Uterus (tissue), 4 donors: ENCODE results near the gene MED13L. TPM values are rescaled to one million over a fixed set of nuclear protein-coding genes. Genes with fewer than 3 reads are reported as not detected.

Experiments used
- DNase-seq, 2 donors: peaks; one replicate each; pipeline ENCODE4 v3.0.0-alpha.2; 2019 to 2020
- H3K27ac ChIP-seq, 2 donors: fragments of 200-600 bp; sonication (generic); 1 replicate in 1 of 2; 2 replicates in 1 of 2; pipeline ENCODE4 v1.5.1; 2016 to 2018
- H3K27me3 ChIP-seq, 2 donors: fragments of 200-600 bp; sonication (generic); one replicate each; pipeline ENCODE4 v1.5.1; 2018 to 2019; ENCODE audit warnings: control low read depth in 1 of 2
- H3K36me3 ChIP-seq, 2 donors: fragments of 200-600 bp; sonication (generic); one replicate each; pipeline ENCODE4 v1.5.1; 2019; ENCODE audit warnings: control low read depth in 1 of 2
- H3K4me1 ChIP-seq, 2 donors: fragments of 200-600 bp; sonication (generic); one replicate each; pipeline ENCODE4 v1.5.1; 2018 to 2019; ENCODE audit warnings: control low read depth in 1 of 2
- H3K4me3 ChIP-seq, 2 donors: fragments of 200-600 bp; sonication (generic); 1 replicate in 1 of 2; 2 replicates in 1 of 2; pipeline ENCODE4 v1.5.1; 2018 to 2019; ENCODE audit warnings: mild to moderate bottlenecking in 1 of 2
- H3K9me3 ChIP-seq, 2 donors: fragments of 200-600 bp; sonication (generic); one replicate each; pipeline ENCODE4 v1.5.1; 2019; ENCODE audit warnings: control low read depth in 1 of 2
- POLR2A ChIP-seq, 2 donors: fragments of 450-650 bp; IDR thresholded peaks; one replicate each; pipeline ENCODE4 v1.6.1; 2016; ENCODE audit warnings: antibody characterized with exemption in 2 of 2, mild to moderate bottlenecking in 1 of 2, moderate library complexity in 1 of 2
- intact Hi-C: fragments of 100-400 bp; cut with DNase I; formaldehyde crosslinking; loops from one replicate; pipeline ENCODE4 v1.15.1; 2023; ENCODE audit warnings: low total_unique reads
- total RNA-seq, 4 donors: library from RNA; depleted of rRNA in 3 of 4; stranded (reverse); fragments of >200 nt in 3 of 4; gene quantifications; one replicate each; pipeline versions ENCODE4 v1.1.0 to v1.2.4, GENCODE V29; 2014 to 2023
- TF ChIP-seq, protein P1 (sequence below), 4 experiments: fragments of 200-600 bp in 2 of 4; fragments of 450-650 bp in 2 of 4; sonication (generic) in 2 of 4; IDR thresholded peaks; one replicate each; pipeline ENCODE4 v1.5.1; 2016 to 2019; ENCODE audit warnings: antibody characterized with exemption in 4 of 4, mild to moderate bottlenecking in 2 of 4, moderate library complexity in 1 of 4
- donor health status: DM: yes; HTN: yes; CAD: no.

The MED13L gene
- total RNA-seq, 4 donors from 2014 or later: 189 to 314 (median 254) TPM

- no peak for TF ChIP-seq POLR2A (IDR thresholded peaks at IDR 0.05)
- TF ChIP-seq, protein P1, sequence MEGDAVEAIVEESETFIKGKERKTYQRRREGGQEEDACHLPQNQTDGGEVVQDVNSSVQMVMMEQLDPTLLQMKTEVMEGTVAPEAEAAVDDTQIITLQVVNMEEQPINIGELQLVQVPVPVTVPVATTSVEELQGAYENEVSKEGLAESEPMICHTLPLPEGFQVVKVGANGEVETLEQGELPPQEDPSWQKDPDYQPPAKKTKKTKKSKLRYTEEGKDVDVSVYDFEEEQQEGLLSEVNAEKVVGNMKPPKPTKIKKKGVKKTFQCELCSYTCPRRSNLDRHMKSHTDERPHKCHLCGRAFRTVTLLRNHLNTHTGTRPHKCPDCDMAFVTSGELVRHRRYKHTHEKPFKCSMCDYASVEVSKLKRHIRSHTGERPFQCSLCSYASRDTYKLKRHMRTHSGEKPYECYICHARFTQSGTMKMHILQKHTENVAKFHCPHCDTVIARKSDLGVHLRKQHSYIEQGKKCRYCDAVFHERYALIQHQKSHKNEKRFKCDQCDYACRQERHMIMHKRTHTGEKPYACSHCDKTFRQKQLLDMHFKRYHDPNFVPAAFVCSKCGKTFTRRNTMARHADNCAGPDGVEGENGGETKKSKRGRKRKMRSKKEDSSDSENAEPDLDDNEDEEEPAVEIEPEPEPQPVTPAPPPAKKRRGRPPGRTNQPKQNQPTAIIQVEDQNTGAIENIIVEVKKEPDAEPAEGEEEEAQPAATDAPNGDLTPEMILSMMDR (IDR thresholded peaks at IDR 0.05): no peak
- H3K36me3 ChIP-seq: no peaks in the 10 kb centered on the region
- peaks cover 0 to 5% of the 10 kb centered on the region in 2 donors for H3K9me3 ChIP-seq
- no peak for DNase-seq
- peaks cover 0 to 4% of the 10 kb centered on the region in 2 donors for H3K4me1 ChIP-seq
- H3K27me3 ChIP-seq: no peaks in the 10 kb centered on the region
- no peak overlapping the region for H3K4me3 ChIP-seq
- intact Hi-C loops: no loop called here
- H3K27ac ChIP-seq: no peak overlapping the region
These were observed 30.1 kb downstream of the MED13L start for GRCh38 chr12:116247377-116247776.

- no peak overlapping the region for H3K27ac ChIP-seq
- H3K27me3 ChIP-seq: no peaks in the 10 kb centered on the region
- H3K36me3 ChIP-seq: no peaks in the 10 kb centered on the region
- TF ChIP-seq, protein P1 (IDR thresholded peaks at IDR 0.05): no peak
- TF ChIP-seq POLR2A (IDR thresholded peaks at IDR 0.05): no peak
- H3K4me1 ChIP-seq: peaks cover 0 to 4% of the 10 kb centered on the region in 2 donors
- no peak overlapping the region for H3K4me3 ChIP-seq
- no peak for DNase-seq
- peaks cover 0 to 5% of the 10 kb centered on the region in 2 donors for H3K9me3 ChIP-seq
- intact Hi-C loops: no loop called here
These were observed 30.9 kb downstream of the MED13L start for GRCh38 chr12:116246490-116247179.

- H3K27me3 ChIP-seq: no peaks in the 10 kb centered on the region
- no peak for TF ChIP-seq POLR2A (IDR thresholded peaks at IDR 0.05)
- TF ChIP-seq, protein P1 (IDR thresholded peaks at IDR 0.05): no peak
- intact Hi-C loops: no loop called here
- peaks cover 0 to 3% of the 10 kb centered on the region in 2 donors for H3K9me3 ChIP-seq
- H3K36me3 ChIP-seq: no peaks in the 10 kb centered on the region
- DNase-seq: no peak
- H3K4me1 ChIP-seq: peaks cover 0 to 4% of the 10 kb centered on the region in 2 donors
- H3K27ac ChIP-seq: no peak overlapping the region
- no peak overlapping the region for H3K4me3 ChIP-seq
These were observed 32.3 kb downstream of the MED13L start for GRCh38 chr12:116245189-116245588.

GRCh38 chr12:116244474-116245090, 32.9 kb downstream of the MED13L start:
- Histone ChIP-seq H3K9me3 (no peaks in the 10 kb centered on the region), H3K27ac (no peak overlapping the region), H3K36me3 (no peaks in the 10 kb centered on the region), H3K4me3 (no peak overlapping the region), H3K4me1 (peaks cover 0 to 4% of the 10 kb centered on the region in 2 donors), H3K27me3 (no peaks in the 10 kb centered on the region)
- intact Hi-C loops: no loop called here
- TF ChIP-seq, protein P1 (IDR thresholded peaks at IDR 0.05): no peak
- no peak for TF ChIP-seq POLR2A (IDR thresholded peaks at IDR 0.05)
- DNase-seq: no peak

GRCh38 chr12:116244001-116244400, 33.5 kb downstream of the MED13L start:
- no peak overlapping the region for H3K27ac ChIP-seq
- DNase-seq: no peak
- H3K4me3 ChIP-seq: no peak overlapping the region
- intact Hi-C loops: no loop called here
- H3K4me1 ChIP-seq: peaks cover 0 to 4% of the 10 kb centered on the region in 2 donors
- H3K9me3 ChIP-seq: no peaks in the 10 kb centered on the region
- no peak for TF ChIP-seq POLR2A (IDR thresholded peaks at IDR 0.05)
- TF ChIP-seq, protein P1 (IDR thresholded peaks at IDR 0.05): no peak
- no peaks in the 10 kb centered on the region for H3K36me3 ChIP-seq
- H3K27me3 ChIP-seq: no peaks in the 10 kb centered on the region
